ENCODE data around the gene NQO2.

- no peak for TF ChIP-seq EZH2 (IDR thresholded peaks at IDR 0.05; ENCODE audit: borderline replicate concordance)
- no peak for TF ChIP-seq CTCF (IDR thresholded peaks at IDR 0.05; ENCODE audit: poor library complexity)
Observed at GRCh38 chr6:2953098-2953497, 46.6 kb upstream of the NQO2 start.

Measured in hepatocyte (in vitro differentiated cells).